Chondrocyte (in vitro differentiated cells): ENCODE data around the gene ACSBG1. TPM values are rescaled to one million over a fixed set of nuclear protein-coding genes. Genes with fewer than 3 reads are reported as not detected.

ENCODE experiments used
- DNase-seq: peaks from one replicate; pipeline ENCODE4 v3.0.0; 2021; ENCODE audit warnings: mixed read lengths, low spot score
- H3K27ac Mint-ChIP-seq: one replicate; pipeline ENCODE4 v1.8.0; 2021; ENCODE audit warnings: mild to moderate bottlenecking, moderate library complexity, mixed read lengths; ENCODE audit not compliant: unreplicated experiment
- H3K27me3 Mint-ChIP-seq: 2 replicates; pipeline ENCODE4 v1.8.0; 2021; ENCODE audit warnings: low read depth, mixed read lengths
- H3K36me3 Mint-ChIP-seq: 2 replicates; pipeline ENCODE4 v1.8.0; 2021; ENCODE audit warnings: low read depth, mixed read lengths
- H3K4me1 Mint-ChIP-seq: 2 replicates; pipeline ENCODE4 v1.8.0; 2021; ENCODE audit warnings: low read depth, mild to moderate bottlenecking, mixed read lengths
- H3K4me3 Mint-ChIP-seq: one replicate; pipeline ENCODE4 v1.8.0; 2021; ENCODE audit warnings: mild to moderate bottlenecking, moderate library complexity, mixed read lengths; ENCODE audit not compliant: unreplicated experiment
- H3K9me3 Mint-ChIP-seq: 2 replicates; pipeline ENCODE4 v1.8.0; 2021; ENCODE audit warnings: low read depth, mixed read lengths
- CTCF ChIP-seq: fragments of 200-600 bp; sonication (generic); IDR thresholded peaks from 2 replicates; pipeline ENCODE4 v1.5.0; 2021; ENCODE audit warnings: antibody characterized with exemption, mild to moderate bottlenecking, moderate library complexity
- total RNA-seq: library from RNA; stranded (reverse); gene quantifications from 3 replicates; pipeline ENCODE4 v1.2.1, GENCODE V29; 2021

Gene ACSBG1
- total RNA-seq, 1 donor from 2014 or later, result not detected

- Mint-ChIP-seq H3K4me1 (peaks cover 17% of the 10 kb centered on the region), H3K36me3 (no peaks in the 10 kb centered on the region), H3K4me3 (no peak overlapping the region), H3K27me3 (peaks cover 2% of the 10 kb centered on the region), H3K9me3 (no peaks in the 10 kb centered on the region), H3K27ac (no peak overlapping the region)
- DNase-seq, result no peak
- TF ChIP-seq CTCF, result no peak
Measured at GRCh38 chr15:78272776-78273175, 38.4 kb upstream of the ACSBG1 start.

- Mint-ChIP-seq H3K4me3 (no peak overlapping the region), H3K27ac (no peak overlapping the region), H3K36me3 (no peaks in the 10 kb centered on the region), H3K4me1 (peaks cover 17% of the 10 kb centered on the region), H3K27me3 (peaks cover 2% of the 10 kb centered on the region), H3K9me3 (no peaks in the 10 kb centered on the region)
- no peak for DNase-seq
- TF ChIP-seq CTCF, result no peak
Measured at GRCh38 chr15:78272316-78272715, 38.0 kb upstream of the ACSBG1 start.

- TF ChIP-seq CTCF, result no peak
- no peaks in the 10 kb centered on the region for H3K9me3 Mint-ChIP-seq
- H3K4me3 Mint-ChIP-seq, result no peak overlapping the region
- DNase-seq, result no peak
- H3K27me3 Mint-ChIP-seq, result peaks cover 2% of the 10 kb centered on the region
- H3K27ac Mint-ChIP-seq, result peak overlapping the region; percentile 36
- H3K36me3 Mint-ChIP-seq, result no peaks in the 10 kb centered on the region
- H3K4me1 Mint-ChIP-seq, result peaks cover 14% of the 10 kb centered on the region
Measured at GRCh38 chr15:78266806-78267205, 32.4 kb upstream of the ACSBG1 start.

GRCh38 chr15:78266229-78266628 lies 31.9 kb upstream of the ACSBG1 start:
- peak overlapping the region; percentile 36 for H3K27ac Mint-ChIP-seq
- TF ChIP-seq CTCF, result no peak
- no peaks in the 10 kb centered on the region for H3K9me3 Mint-ChIP-seq
- no peaks in the 10 kb centered on the region for H3K36me3 Mint-ChIP-seq
- H3K4me1 Mint-ChIP-seq, result peaks cover 14% of the 10 kb centered on the region
- H3K4me3 Mint-ChIP-seq, result no peak overlapping the region
- peaks cover 2% of the 10 kb centered on the region for H3K27me3 Mint-ChIP-seq
- no peak for DNase-seq

- Mint-ChIP-seq H3K27me3 (peaks cover 2% of the 10 kb centered on the region), H3K36me3 (no peaks in the 10 kb centered on the region), H3K27ac (peak overlapping the region; percentile 88), H3K4me3 (no peak overlapping the region), H3K9me3 (no peaks in the 10 kb centered on the region), H3K4me1 (peaks cover 13% of the 10 kb centered on the region)
- TF ChIP-seq CTCF, result no peak
- no peak for DNase-seq
Measured at GRCh38 chr15:78265752-78266224, 31.4 kb upstream of the ACSBG1 start.
